ENCODE measurements around the gene APIP.
A peak's percentile ranks its signal among the peaks of the same experiment; 100 is the strongest.

APIP gene

GRCh38 chr11:34941688-34942087 is 25.5 kb upstream of the APIP start:
- no peak for TF ChIP-seq CTCF (IDR thresholded peaks at IDR 0.05; ENCODE audit: insufficient read depth, low read length, poor library complexity, severe bottlenecking)
- H3K36me3 ChIP-seq (ENCODE audit: control insufficient read depth, insufficient read depth, low read length) = peaks cover 1% of the 10 kb centered on the region
- no peak overlapping the region for H3K4me3 ChIP-seq (replicated peaks; ENCODE audit: low read depth, low read length)
- DNase-seq (ENCODE audit: extremely low read depth, insufficient read length) = no peak
- no peaks in the 10 kb centered on the region for H3K27me3 ChIP-seq (replicated peaks; ENCODE audit: control insufficient read depth, insufficient read depth, low read length)

- Histone ChIP-seq H3K4me3 (replicated peaks; ENCODE audit: low read depth, low read length) (no peak overlapping the region), H3K36me3 (ENCODE audit: control insufficient read depth, insufficient read depth, low read length) (peaks cover 1% of the 10 kb centered on the region), H3K27me3 (replicated peaks; ENCODE audit: control insufficient read depth, insufficient read depth, low read length) (no peaks in the 10 kb centered on the region)
- TF ChIP-seq CTCF (IDR thresholded peaks at IDR 0.05; ENCODE audit: insufficient read depth, low read length, poor library complexity, severe bottlenecking) = peak; percentile 22
- DNase-seq (ENCODE audit: extremely low read depth, insufficient read length) = no peak
These were observed 24.0 kb upstream of the APIP start for GRCh38 chr11:34940026-34940677.

- no peak for TF ChIP-seq CTCF (IDR thresholded peaks at IDR 0.05; ENCODE audit: insufficient read depth, low read length, poor library complexity, severe bottlenecking)
- Histone ChIP-seq H3K4me3 (replicated peaks; ENCODE audit: low read depth, low read length) (no peak overlapping the region), H3K36me3 (ENCODE audit: control insufficient read depth, insufficient read depth, low read length) (peaks cover 1% of the 10 kb centered on the region), H3K27me3 (replicated peaks; ENCODE audit: control insufficient read depth, insufficient read depth, low read length) (no peaks in the 10 kb centered on the region)
- no peak for DNase-seq (ENCODE audit: extremely low read depth, insufficient read length)
These were observed 22.4 kb upstream of the APIP start for GRCh38 chr11:34938611-34939010.

GRCh38 chr11:34936945-34937629 is 20.9 kb upstream of the APIP start:
- TF ChIP-seq CTCF (IDR thresholded peaks at IDR 0.05; ENCODE audit: insufficient read depth, low read length, poor library complexity, severe bottlenecking) = no peak
- Histone ChIP-seq H3K36me3 (ENCODE audit: control insufficient read depth, insufficient read depth, low read length) (peaks cover 3% of the 10 kb centered on the region), H3K4me3 (replicated peaks; ENCODE audit: low read depth, low read length) (no peak overlapping the region), H3K27me3 (replicated peaks; ENCODE audit: control insufficient read depth, insufficient read depth, low read length) (no peaks in the 10 kb centered on the region)
- no peak for DNase-seq (ENCODE audit: extremely low read depth, insufficient read length)

- no peak for DNase-seq (ENCODE audit: extremely low read depth, insufficient read length)
- Histone ChIP-seq H3K36me3 (ENCODE audit: control insufficient read depth, insufficient read depth, low read length) (peaks cover 2% of the 10 kb centered on the region), H3K27me3 (replicated peaks; ENCODE audit: control insufficient read depth, insufficient read depth, low read length) (no peaks in the 10 kb centered on the region), H3K4me3 (replicated peaks; ENCODE audit: low read depth, low read length) (no peak overlapping the region)
- TF ChIP-seq CTCF (IDR thresholded peaks at IDR 0.05; ENCODE audit: insufficient read depth, low read length, poor library complexity, severe bottlenecking) = no peak
These were observed 13.9 kb upstream of the APIP start for GRCh38 chr11:34929794-34930763.

All from GM06990 (cell line).